ENCODE data around the gene ETFBKMT.
"Not testable (repeated sequence)": the region's sequence is repeated elsewhere in the genome, so short reads cannot be mapped to it uniquely, and the experiment has no call there.

Gene ETFBKMT

DNA sequence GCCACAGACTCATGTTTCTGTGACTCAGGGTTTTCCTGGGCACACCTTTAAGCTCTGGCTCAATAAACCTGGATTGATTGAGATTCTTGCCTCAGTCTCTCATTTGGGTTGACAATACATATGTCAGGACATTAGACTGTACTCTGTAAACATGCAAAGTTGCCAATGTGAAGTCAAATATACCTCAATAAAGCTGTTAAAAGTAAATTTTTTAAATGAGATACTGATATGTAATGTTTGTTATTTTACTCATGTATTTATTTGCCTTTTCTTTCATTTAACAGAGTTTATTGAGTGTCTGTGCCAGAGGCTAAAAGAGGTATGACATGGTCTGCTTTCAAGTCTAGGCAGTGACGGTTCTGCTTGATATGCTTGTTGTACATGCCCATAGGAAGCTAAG, 3.7 kb upstream of the ETFBKMT start:
- no peak for DNase-seq (ENCODE audit: low spot score)

- DNase-seq (ENCODE audit: low spot score): no peak
Measured at GRCh38 chr12:31658471-31659086, 909 bp upstream of the ETFBKMT start.

GRCh38 chr12:31662176-31662849, 2.8 kb downstream of the ETFBKMT start:
- DNase-seq (ENCODE audit: low spot score): no peak

DNA sequence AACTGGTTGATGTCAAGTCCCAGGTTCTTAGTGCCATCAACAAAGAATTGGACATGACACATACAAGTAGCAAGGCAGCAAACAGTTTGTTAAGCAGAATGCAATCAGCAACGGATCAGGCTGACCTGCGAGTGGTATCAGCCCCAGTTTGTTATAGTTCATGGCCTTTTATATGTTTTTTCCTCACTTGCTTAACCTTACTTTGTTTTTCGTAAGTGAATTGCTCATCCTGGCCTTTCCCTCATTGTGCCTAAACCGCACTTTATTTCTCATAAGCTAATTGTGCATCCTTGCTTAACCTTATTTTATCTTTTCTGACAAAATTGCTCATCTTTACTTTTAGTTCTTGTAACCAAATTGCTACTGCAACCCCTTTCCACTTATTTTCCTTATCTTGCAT, 4.1 kb downstream of the ETFBKMT start:
- DNase-seq (ENCODE audit: low spot score): no peak

GRCh38 chr12:31664038-31664437, 4.5 kb downstream of the ETFBKMT start:
- no peak for DNase-seq (ENCODE audit: low spot score)

- no peak for DNase-seq (ENCODE audit: low spot score)
Measured at GRCh38 chr12:31669020-31669419, 9.5 kb downstream of the ETFBKMT start.

DNA sequence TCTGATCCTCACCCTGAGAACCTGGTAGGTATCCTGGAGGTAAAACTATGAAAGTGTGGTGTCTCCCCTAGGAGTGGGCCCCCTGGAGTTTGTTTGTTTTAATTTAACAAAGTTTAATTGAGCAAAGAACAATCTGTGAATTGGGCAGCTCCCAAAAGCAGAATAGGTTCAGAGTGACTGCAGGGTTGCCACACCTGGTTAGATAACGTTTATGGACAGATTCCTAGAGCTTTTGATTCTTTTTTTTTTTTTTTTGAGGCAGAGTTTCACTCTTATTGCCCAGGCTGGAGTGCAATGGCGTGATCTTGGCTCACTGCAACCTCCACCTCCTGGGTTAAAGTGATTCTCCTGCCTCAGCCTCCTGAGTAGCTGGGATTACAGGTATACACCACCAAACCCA, 10.1 kb downstream of the ETFBKMT start:
- not testable (repeated sequence) for DNase-seq (ENCODE audit: low spot score)

GRCh38 chr12:31672521-31672920, 13.0 kb downstream of the ETFBKMT start:
- DNase-seq (ENCODE audit: low spot score): no peak

DNA sequence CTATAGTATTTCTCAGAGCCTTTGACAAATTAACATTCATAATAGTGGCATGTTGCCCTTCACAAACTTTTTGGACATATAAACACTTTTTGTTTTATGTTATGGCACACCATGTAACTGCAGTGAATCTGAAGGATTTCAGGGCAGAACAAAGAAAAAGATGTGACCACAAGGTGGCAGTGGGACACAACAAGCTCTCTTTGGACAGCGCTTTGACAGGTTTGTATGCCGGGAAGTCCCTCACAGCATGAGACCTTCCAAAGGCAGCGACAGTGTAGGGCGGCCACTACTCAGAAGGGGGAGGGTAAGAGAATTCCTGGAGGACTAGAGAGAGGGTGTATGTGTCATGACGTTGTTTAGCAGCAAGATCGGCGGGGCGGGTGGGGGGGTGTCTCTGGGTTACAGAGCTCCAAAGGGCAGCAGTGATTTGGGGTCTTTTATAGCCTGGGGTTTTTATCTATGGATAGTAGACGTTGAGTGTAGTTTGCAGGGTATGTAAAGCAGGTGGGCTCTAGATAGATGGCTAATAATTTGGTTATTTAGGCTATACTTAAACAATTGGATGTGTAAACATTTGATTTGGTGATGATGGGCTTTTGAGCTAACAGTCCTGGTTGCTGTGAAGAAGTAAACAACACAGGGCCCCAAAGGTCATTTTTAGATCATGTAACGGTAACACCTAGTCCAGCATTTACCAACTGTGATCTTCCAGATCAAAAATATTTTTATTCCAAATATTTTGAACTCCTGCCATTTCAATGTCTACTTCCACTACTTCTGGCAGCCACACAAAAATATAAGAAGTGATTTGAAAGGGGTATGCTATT, 22.9 kb downstream of the ETFBKMT start:
- DNase-seq (ENCODE audit: low spot score): peak; percentile 70

DNA sequence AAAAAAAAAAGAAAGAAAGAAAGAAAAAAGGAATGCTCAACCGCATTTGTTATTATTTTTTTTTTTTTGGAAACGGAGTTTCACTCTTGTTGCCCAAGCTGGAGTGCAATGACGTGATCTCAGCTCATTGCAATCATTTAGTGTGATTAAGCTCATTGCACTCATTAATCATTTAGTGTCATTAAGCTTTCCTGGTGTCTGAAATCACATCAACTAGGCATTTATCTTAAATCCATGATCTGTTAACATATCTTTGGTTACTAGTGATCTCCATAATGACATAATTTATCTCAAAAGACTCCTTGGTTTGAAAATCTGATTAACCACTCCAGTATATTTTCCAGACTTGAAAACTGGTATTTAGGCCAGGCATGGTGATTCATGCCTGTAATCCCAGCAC, 26.3 kb downstream of the ETFBKMT start:
- no peak for DNase-seq (ENCODE audit: low spot score)

- DNase-seq (ENCODE audit: low spot score): no peak
Measured at GRCh38 chr12:31687101-31687527, 27.6 kb downstream of the ETFBKMT start.

DNA sequence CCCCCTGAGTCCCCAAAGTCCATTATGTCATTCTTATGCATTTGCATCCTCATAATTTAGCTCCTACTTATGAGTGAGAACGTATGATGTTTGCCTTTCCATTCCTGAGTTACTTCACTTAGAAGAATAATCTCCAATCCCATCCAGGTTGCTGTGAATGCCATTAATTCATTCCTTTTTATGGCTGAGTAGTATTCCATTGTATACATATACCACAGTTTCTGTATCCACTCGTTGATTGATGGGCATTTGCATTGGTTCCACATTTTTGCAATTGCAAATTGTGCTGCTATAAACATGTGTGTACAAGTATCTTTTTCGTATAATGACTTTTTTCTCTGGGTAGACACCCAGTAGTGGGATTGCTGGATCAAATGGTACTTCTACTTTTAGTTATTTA, 30.4 kb downstream of the ETFBKMT start:
- DNase-seq (ENCODE audit: low spot score): not testable (repeated sequence)

GRCh38 chr12:31702047-31702446, 42.6 kb downstream of the ETFBKMT start:
- no peak for DNase-seq (ENCODE audit: low spot score)

- no peak for DNase-seq (ENCODE audit: low spot score)
Measured at GRCh38 chr12:31705621-31706020, 46.1 kb downstream of the ETFBKMT start.

- DNase-seq (ENCODE audit: low spot score): not testable (repeated sequence)
Measured at GRCh38 chr12:31708118-31708517, 48.6 kb downstream of the ETFBKMT start.

- DNase-seq (ENCODE audit: low spot score): no peak
Measured at GRCh38 chr12:31710021-31710818, 50.7 kb downstream of the ETFBKMT start.

DNA sequence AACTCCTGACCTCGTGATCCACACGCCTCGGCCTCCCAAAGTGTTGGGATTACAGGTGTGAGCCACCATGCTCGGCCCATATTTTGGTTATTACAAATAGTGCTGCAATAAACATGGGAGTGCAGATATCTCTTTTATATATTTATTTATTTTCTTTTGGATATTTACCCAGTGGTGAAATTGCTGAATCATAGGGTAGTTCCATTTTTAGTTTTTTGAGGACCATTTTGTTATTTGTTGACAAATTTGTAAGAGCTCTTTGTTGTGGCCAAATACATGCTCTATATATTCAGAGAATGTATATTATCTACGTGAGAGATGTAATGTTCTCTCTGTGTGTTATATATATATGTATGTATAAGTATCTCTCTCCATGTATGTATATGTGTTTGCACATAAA, 53.4 kb downstream of the ETFBKMT start:
- DNase-seq (ENCODE audit: low spot score): no peak

- no peak for DNase-seq (ENCODE audit: low spot score)
Measured at GRCh38 chr12:31714406-31715271, 55.2 kb downstream of the ETFBKMT start.

- DNase-seq (ENCODE audit: low spot score): peak; percentile 42
Measured at GRCh38 chr12:31715283-31715825, 55.9 kb downstream of the ETFBKMT start.

DNA sequence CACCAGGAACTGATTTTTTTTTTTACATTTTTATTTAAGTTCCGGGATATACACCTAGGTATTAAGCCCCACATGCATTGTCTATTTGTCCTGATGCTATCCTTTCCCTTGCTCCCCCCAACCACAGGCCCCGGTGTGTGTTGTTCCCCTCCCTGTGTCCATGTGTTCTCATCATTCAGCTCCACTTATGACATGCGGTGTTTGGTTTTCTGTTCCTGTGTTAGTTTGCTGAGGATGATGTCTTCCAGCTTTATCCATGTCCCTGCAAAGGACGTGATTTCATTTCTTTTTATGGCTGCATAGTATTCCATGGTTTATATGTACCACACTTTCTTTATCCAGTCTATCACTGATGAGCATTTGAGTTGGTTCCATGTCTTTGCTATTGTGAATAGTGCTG, 57.5 kb downstream of the ETFBKMT start:
- DNase-seq (ENCODE audit: low spot score): not testable (repeated sequence)

All from hematopoietic multipotent progenitor cell treated with erythropoietin and hydrocortisone succinate and interleukin-3 and kit ligand, for 15 days (in vitro differentiated cells).